Ishikawa (cell line): ENCODE results near the gene PPP1R12B.

Experiments
- CEBPB ChIP-seq: IDR thresholded peaks from 2 replicates; pipeline ENCODE4 v1.6.1; 2012
- EGR1 ChIP-seq: IDR thresholded peaks from 2 replicates; pipeline ENCODE4 v1.6.1; 2012
- EP300 ChIP-seq: IDR thresholded peaks from 2 replicates; pipeline ENCODE4 v1.6.1; 2012; ENCODE audit warnings: borderline replicate concordance
- MAX ChIP-seq: IDR thresholded peaks from 2 replicates; pipeline ENCODE4 v1.6.1; 2012
- TEAD4 ChIP-seq: IDR thresholded peaks from 2 replicates; pipeline ENCODE4 v1.6.1; 2012
- USF1 ChIP-seq: IDR thresholded peaks from 2 replicates; pipeline ENCODE4 v1.6.1; 2012

GRCh38 chr1:202498542-202498941 lies 150.0 kb downstream of the PPP1R12B start:
- TF ChIP-seq EP300, result no peak
- no peak for TF ChIP-seq TEAD4
- TF ChIP-seq EGR1, result no peak
- no peak for TF ChIP-seq CEBPB
- TF ChIP-seq MAX, result no peak
- no peak for TF ChIP-seq USF1
